HUDEP-2 (cell line): ENCODE data around the gene MAP3K21.

Source experiments
- DNase-seq, 76 experiments: peaks; one replicate each; lab custom pipeline; 2025; ENCODE audit not compliant: unreplicated experiment in 76 of 76; lab: John Stamatoyannopoulos, UW

The MAP3K21 gene

GRCh38 chr1:233432916-233433315, 105.4 kb downstream of the MAP3K21 start:
- no peak for DNase-seq

GRCh38 chr1:233433436-233434210, 106.1 kb downstream of the MAP3K21 start:
- DNase-seq, result no peak
